ENCODE results near the gene CD2AP. TPM values are rescaled to one million over a fixed set of nuclear protein-coding genes. Genes with fewer than 3 reads are reported as not detected.

CD2AP gene
- total and polyA plus RNA-seq, 2 donors (not counting 1 experiment from before 2014, with no cell fraction given) = 4.7 to 43.3 TPM

- no peaks in the 10 kb centered on the region for H3K27me3 ChIP-seq (replicated peaks in 1 of 4; ENCODE audit: control extremely low read depth in 1 of 4, control insufficient read depth in 3 of 4, insufficient read depth in 4 of 4, low read length in 3 of 4)
- H3K27me3 Mint-ChIP-seq = no peaks in the 10 kb centered on the region
- H3K4me3 ChIP-seq (ENCODE audit: control extremely low read depth in 1 of 5, extremely low read depth in 1 of 5, insufficient read depth in 1 of 5, low read depth in 2 of 5, low read length in 4 of 5) = no peak overlapping the region
- H3K9me3 Mint-ChIP-seq (ENCODE audit: insufficient read depth) = peaks cover 2% of the 10 kb centered on the region
- no peak overlapping the region for H3K4me3 Mint-ChIP-seq
- H3K36me3 ChIP-seq (replicated peaks in 1 of 2; ENCODE audit: control extremely low read depth in 1 of 2, control insufficient read depth in 1 of 2, extremely low read depth in 1 of 2, insufficient read depth in 2 of 2, low read length in 1 of 2) = peaks cover 3 to 36% of the 10 kb centered on the region in 2 experiments
- ATAC-seq (ENCODE audit: low read depth) (no peak), DNase-seq (no peak)
- no peaks in the 10 kb centered on the region for H3K4me1 Mint-ChIP-seq
- intact Hi-C loops (cut with micrococcal nuclease) = no loop called here
- H3K9ac ChIP-seq (ENCODE audit: low read length) = no peak overlapping the region
- peaks cover 4% of the 10 kb centered on the region for H3K79me2 ChIP-seq (ENCODE audit: control insufficient read depth, insufficient read depth, low read length)
- H3K27ac ChIP-seq (ENCODE audit: low read length in 2 of 2) = no peak overlapping the region
- ChIA-PET CTCF (no interaction called here), POLR2A (no interaction called here)
- H3K4me2 ChIP-seq (replicated peaks; ENCODE audit: low read depth, low read length, poor library complexity, severe bottlenecking) = no peak overlapping the region
- no peak overlapping the region for H2AFZ ChIP-seq (ENCODE audit: insufficient read depth, low read depth, low read length, poor library complexity, severe bottlenecking)
- WGBS (ENCODE audit: insufficient coverage) = 97% methylated on average over 6 of the region's 6 CpGs
- TF ChIP-seq EZH2 (IDR thresholded peaks at IDR 0.05; ENCODE audit: borderline replicate concordance, insufficient read depth, low read depth, low read length, poor library complexity, severe bottlenecking) (no peak), CTCF (IDR thresholded peaks at IDR 0.05) (no peak)
- no peaks in the 10 kb centered on the region for H3K4me1 ChIP-seq (ENCODE audit: control insufficient read depth in 2 of 2, insufficient read depth in 2 of 2, low read length in 2 of 2)
- H3K27ac Mint-ChIP-seq = no peak overlapping the region
- no peaks in the 10 kb centered on the region for H3K9me3 ChIP-seq (ENCODE audit: control extremely low read depth in 1 of 3, control insufficient read depth in 2 of 3, insufficient read depth in 1 of 3, low read length in 2 of 3)
- H4K20me1 ChIP-seq (ENCODE audit: control insufficient read depth, insufficient read depth, low read length, poor library complexity, severe bottlenecking) = peaks cover 7% of the 10 kb centered on the region
Observed at GRCh38 chr6:47545223-47545622, 67.6 kb downstream of the CD2AP start.

- H3K4me3 ChIP-seq (ENCODE audit: control extremely low read depth in 1 of 5, extremely low read depth in 1 of 5, insufficient read depth in 1 of 5, low read depth in 2 of 5, low read length in 4 of 5) = no peak overlapping the region
- ATAC-seq (ENCODE audit: low read depth) (no peak), DNase-seq (no peak)
- Mint-ChIP-seq H3K9me3 (ENCODE audit: insufficient read depth) (peaks cover 2% of the 10 kb centered on the region), H3K4me1 (no peaks in the 10 kb centered on the region), H3K4me3 (no peak overlapping the region), H3K27ac (no peak overlapping the region), H3K27me3 (no peaks in the 10 kb centered on the region)
- no peaks in the 10 kb centered on the region for H4K20me1 ChIP-seq (ENCODE audit: control insufficient read depth, insufficient read depth, low read length, poor library complexity, severe bottlenecking)
- H3K4me1 ChIP-seq (ENCODE audit: control insufficient read depth in 2 of 2, insufficient read depth in 2 of 2, low read length in 2 of 2) = no peaks in the 10 kb centered on the region
- ChIA-PET POLR2A (no interaction called here), CTCF (interaction anchor here (1.3 kb wide), 1 partner anchor 139 kb away, joined by 4 read pairs; no protein-coding TSS in a partner anchor)
- H3K9ac ChIP-seq (ENCODE audit: low read length) = no peak overlapping the region
- H3K36me3 ChIP-seq (replicated peaks in 1 of 2; ENCODE audit: control extremely low read depth in 1 of 2, control insufficient read depth in 1 of 2, extremely low read depth in 1 of 2, insufficient read depth in 2 of 2, low read length in 1 of 2) = peaks cover 0 to 9% of the 10 kb centered on the region in 2 experiments
- no peak overlapping the region for H3K4me2 ChIP-seq (replicated peaks; ENCODE audit: low read depth, low read length, poor library complexity, severe bottlenecking)
- H2AFZ ChIP-seq (ENCODE audit: insufficient read depth, low read depth, low read length, poor library complexity, severe bottlenecking) = no peak overlapping the region
- H3K9me3 ChIP-seq (ENCODE audit: control extremely low read depth in 1 of 3, control insufficient read depth in 2 of 3, insufficient read depth in 1 of 3, low read length in 2 of 3) = peaks cover 0 to 4% (median 0%) of the 10 kb centered on the region in 3 donors
- WGBS (ENCODE audit: insufficient coverage) = 100% methylated on average over 1 of the region's 4 CpGs
- no peak overlapping the region for H3K27ac ChIP-seq (ENCODE audit: low read length in 2 of 2)
- TF ChIP-seq EZH2 (IDR thresholded peaks at IDR 0.05; ENCODE audit: borderline replicate concordance, insufficient read depth, low read depth, low read length, poor library complexity, severe bottlenecking) = no peak
- no peak for TF ChIP-seq CTCF (IDR thresholded peaks at IDR 0.05)
- H3K27me3 ChIP-seq (replicated peaks in 1 of 4; ENCODE audit: control extremely low read depth in 1 of 4, control insufficient read depth in 3 of 4, insufficient read depth in 4 of 4, low read length in 3 of 4) = no peaks in the 10 kb centered on the region
- intact Hi-C loops (cut with micrococcal nuclease) = no loop called here
- peaks cover 5% of the 10 kb centered on the region for H3K79me2 ChIP-seq (ENCODE audit: control insufficient read depth, insufficient read depth, low read length)
Observed at GRCh38 chr6:47551670-47552069, 74.1 kb downstream of the CD2AP start.

All from B cell (primary cell).